Body of pancreas (tissue), 4 donors: Measurements from ENCODE around the gene SDR39U1. TPM values are rescaled to one million over a fixed set of nuclear protein-coding genes. Genes with fewer than 3 reads are reported as not detected.

Experiments
- ATAC-seq: fragments of 150-250 bp; one replicate; pipeline ENCODE4 v1.9.1; 2016
- DNase-seq, 4 donors: peaks; one replicate each; pipeline ENCODE4 v3.0.0-alpha.2; 2019
- H3K27ac ChIP-seq, 4 donors: fragments of 200-600 bp; sonication (generic); 1 replicate in 3 of 4; 2 replicates in 1 of 4; pipeline versions ENCODE4 v1.5.1 to v1.6.1; 2016 to 2019; ENCODE audit warnings: mild to moderate bottlenecking in 1 of 4, mixed read lengths in 1 of 4, moderate library complexity in 1 of 4
- H3K27me3 ChIP-seq, 2 donors: fragments of 200-600 bp; sonication (generic); one replicate each; pipeline ENCODE4 v1.6.0; 2016; ENCODE audit warnings: mild to moderate bottlenecking in 1 of 2
- H3K36me3 ChIP-seq, 2 donors: fragments of 200-600 bp; sonication (generic); replicated peaks in 1 of 2; 2 replicates each; pipeline ENCODE4 v1.5.1; 2016; ENCODE audit warnings: low read depth in 2 of 2; ENCODE audit not compliant: insufficient read depth in 1 of 2
- H3K4me1 ChIP-seq: fragments of 200-600 bp; sonication (generic); one replicate; pipeline ENCODE4 v1.6.0; 2016
- H3K4me3 ChIP-seq, 2 donors: fragments of 200-600 bp; sonication (generic); 1 replicate in 1 of 2; 2 replicates in 1 of 2; pipeline ENCODE4 v1.5.1; 2016 to 2019
- H3K9me3 ChIP-seq, 3 donors: fragments of 200-600 bp; sonication (generic); 1 replicate in 2 of 3; 2 replicates in 1 of 3; pipeline ENCODE4 v1.5.1; 2016
- CTCF ChIP-seq, 7 experiments: fragments of 450-650 bp in 4 of 7; fragments of 200-600 bp in 3 of 7; sonication (generic) in 3 of 7; IDR thresholded peaks; one replicate each; pipeline ENCODE4 v1.5.1; 2016 to 2019; ENCODE audit warnings: antibody characterized with exemption in 7 of 7
- POLR2A ChIP-seq, 3 donors: fragments of 450-650 bp; IDR thresholded peaks; one replicate each; pipeline ENCODE4 v1.6.1; 2016; ENCODE audit warnings: antibody characterized with exemption in 3 of 3, mild to moderate bottlenecking in 2 of 3
- WGBS, 2 donors: methylation state at CpG; one replicate each; pipeline ENCODE4 v1.1.5; 2017; 5-methylcytosine and 5-hydroxymethylcytosine counted together
- intact Hi-C: fragments of 100-400 bp; cut with DNase I; formaldehyde crosslinking; loops from one replicate; pipeline ENCODE4 v1.15.1; 2023
- total RNA-seq, 2 donors: library from RNA; depleted of rRNA; stranded (reverse); fragments of >200 nt; gene quantifications; one replicate each; pipeline ENCODE4 v1.1.0, GENCODE V29; 2016

The SDR39U1 gene
- total RNA-seq, 2 donors from 2014 or later: 34.8 to 63.6 TPM

GRCh38 chr14:24416254-24416931 lies 26.2 kb downstream of the SDR39U1 start:
- H3K36me3 ChIP-seq: no peaks in the 10 kb centered on the region
- DNase-seq (peak in 1 of 4 donors; percentile 14), ATAC-seq (no peak)
- H3K4me1 ChIP-seq: peaks cover 30% of the 10 kb centered on the region
- 77 to 79% methylated on average over 6 to 18 of the region's 19 CpGs for WGBS, 2 donors
- H3K27ac ChIP-seq: no peak overlapping the region
- H3K4me3 ChIP-seq: no peak overlapping the region
- no peaks in the 10 kb centered on the region for H3K27me3 ChIP-seq
- H3K9me3 ChIP-seq: no peaks in the 10 kb centered on the region
- intact Hi-C loops: no loop called here
- TF ChIP-seq CTCF (IDR thresholded peaks at IDR 0.05) (no peak), POLR2A (IDR thresholded peaks at IDR 0.05) (no peak)

GRCh38 chr14:24415421-24416253 lies 26.9 kb downstream of the SDR39U1 start:
- intact Hi-C loops: no loop called here
- 90 to 91% methylated on average over 24 to 25 of the region's 25 CpGs for WGBS, 2 donors
- no peak overlapping the region for H3K27ac ChIP-seq
- H3K9me3 ChIP-seq: no peaks in the 10 kb centered on the region
- no peak for TF ChIP-seq CTCF (IDR thresholded peaks at IDR 0.05)
- no peak for TF ChIP-seq POLR2A (IDR thresholded peaks at IDR 0.05)
- H3K36me3 ChIP-seq: no peaks in the 10 kb centered on the region
- H3K4me3 ChIP-seq: no peak overlapping the region
- ATAC-seq (no peak), DNase-seq (peak in 1 of 4 donors; percentile 10)
- peaks cover 25% of the 10 kb centered on the region for H3K4me1 ChIP-seq
- H3K27me3 ChIP-seq: no peaks in the 10 kb centered on the region

- intact Hi-C loops: loop anchor here (5.0 kb wide), 1 partner anchor 43 kb away; no protein-coding TSS in a partner anchor
- H3K4me3 ChIP-seq: no peak overlapping the region
- WGBS, 2 donors: 87 to 90% methylated on average over 10 to 15 of the region's 15 CpGs
- TF ChIP-seq CTCF (IDR thresholded peaks at IDR 0.05): no peak
- no peaks in the 10 kb centered on the region for H3K36me3 ChIP-seq
- peaks cover 25% of the 10 kb centered on the region for H3K4me1 ChIP-seq
- H3K9me3 ChIP-seq: no peaks in the 10 kb centered on the region
- H3K27me3 ChIP-seq: no peaks in the 10 kb centered on the region
- no peak overlapping the region for H3K27ac ChIP-seq
- DNase-seq (peak in 1 of 4 donors; percentile 11), ATAC-seq (no peak)
Observed at GRCh38 chr14:24414732-24415420, 27.7 kb downstream of the SDR39U1 start.

GRCh38 chr14:24414077-24414476 lies 28.5 kb downstream of the SDR39U1 start:
- intact Hi-C loops: loop anchor here (5.0 kb wide), 1 partner anchor 42 kb away; no protein-coding TSS in a partner anchor
- H3K27me3 ChIP-seq: no peaks in the 10 kb centered on the region
- TF ChIP-seq POLR2A (IDR thresholded peaks at IDR 0.05): no peak
- TF ChIP-seq CTCF (IDR thresholded peaks at IDR 0.05): no peak
- H3K27ac ChIP-seq: no peak overlapping the region
- no peak for DNase-seq
- peaks cover 19% of the 10 kb centered on the region for H3K4me1 ChIP-seq
- ATAC-seq: no peak
- 80 to 100% methylated on average over 1 of the region's 1 CpG for WGBS, 2 donors
- no peak overlapping the region for H3K4me3 ChIP-seq
- H3K9me3 ChIP-seq: no peaks in the 10 kb centered on the region
- no peaks in the 10 kb centered on the region for H3K36me3 ChIP-seq
